Measurements from ENCODE around the gene ZNF561. TPM values are rescaled to one million over a fixed set of nuclear protein-coding genes. Genes with fewer than 3 reads are reported as not detected.

ZNF561 gene
- total and polyA plus RNA-seq, 10 of the 15 experiments (the other 5 are each of a cell fraction or from before 2014, with no cell fraction given): 12.8 to 38.2 (median 22.2) TPM

DNA sequence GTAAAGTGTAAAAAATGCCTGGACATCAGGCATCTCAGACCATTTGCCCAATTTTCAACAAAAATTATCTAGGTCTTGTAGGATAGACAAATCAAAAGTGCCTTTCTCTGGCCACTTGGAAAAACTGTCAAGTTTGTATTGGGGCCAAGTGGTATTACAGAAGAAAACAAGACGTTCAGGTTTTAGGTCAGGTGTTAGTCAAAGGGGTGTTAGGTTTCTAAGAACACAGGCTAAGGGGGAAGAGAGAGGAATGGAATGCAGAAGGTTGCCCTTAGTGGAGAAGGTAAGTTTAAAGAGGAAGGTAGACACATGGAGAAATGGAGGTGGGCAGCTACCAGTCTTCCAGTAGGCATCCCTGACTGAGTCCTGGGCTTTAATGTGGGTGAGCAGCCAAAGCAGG, 19.9 kb upstream of the ZNF561 start:
- ChIA-PET RAD21 (ENCODE audit: unreplicated experiment) (no interaction called here), CTCF (no interaction called here), SMC1A (ENCODE audit: uncharacterized antibody, unreplicated experiment) (no interaction called here), POLR2A (no interaction called here)
- no TSS peak for BruUV-seq (replicated peaks)
- no peaks in the 10 kb centered on the region for H3K36me3 ChIP-seq (ENCODE audit: control insufficient read depth in 2 of 2, insufficient read depth in 2 of 2, low read length in 1 of 2)
- H4K20me1 ChIP-seq (ENCODE audit: control insufficient read depth, insufficient read depth): no peaks in the 10 kb centered on the region
- no peaks in the 10 kb centered on the region; the same call in 1 of the 3 replicates for H3K9me3 ChIP-seq (replicated peaks; ENCODE audit: control insufficient read depth, insufficient read depth, low read length)
- no peak overlapping the region for H3K4me2 ChIP-seq (ENCODE audit: control insufficient read depth, insufficient read depth)
- no peaks in the 10 kb centered on the region for H3K79me2 ChIP-seq (ENCODE audit: control insufficient read depth, insufficient read depth, low read length)
- in situ Hi-C loops (cut with MboI) (no loop called here), intact Hi-C loops (cut with micrococcal nuclease; ENCODE audit: unreplicated experiment) (no loop called here)
- no peaks in the 10 kb centered on the region for H3K4me1 ChIP-seq (ENCODE audit: control insufficient read depth, insufficient read depth, low read length)
- ATAC-seq (no peak), DNase-seq (ENCODE audit: low read depth, low spot score) (no peak), FAIRE-seq (no peak)
- WGBS (ENCODE audit: insufficient coverage, insufficient replicate concordance, low lambda C conversion rate, missing lambda C conversion rate): 47% methylated on average over 1 of the region's 1 CpG
- H3K4me3 ChIP-seq: no peak overlapping the region
- H3K9ac ChIP-seq (ENCODE audit: control insufficient read depth, insufficient read depth, low read length): no peak overlapping the region
- no peak overlapping the region for H3K27ac ChIP-seq (ENCODE audit: control insufficient read depth, insufficient read depth)
- no peak for TF ChIP-seq SREBF1 (IDR thresholded peaks at IDR 0.05; ENCODE audit: low read length)
- H2AFZ ChIP-seq (ENCODE audit: control insufficient read depth, low read depth, low read length): no peak overlapping the region
- H3K27me3 ChIP-seq (replicated peaks in 1 of 2; ENCODE audit: control insufficient read depth in 2 of 2, insufficient read depth in 2 of 2, low read length in 1 of 2): no peaks in the 10 kb centered on the region

DNA sequence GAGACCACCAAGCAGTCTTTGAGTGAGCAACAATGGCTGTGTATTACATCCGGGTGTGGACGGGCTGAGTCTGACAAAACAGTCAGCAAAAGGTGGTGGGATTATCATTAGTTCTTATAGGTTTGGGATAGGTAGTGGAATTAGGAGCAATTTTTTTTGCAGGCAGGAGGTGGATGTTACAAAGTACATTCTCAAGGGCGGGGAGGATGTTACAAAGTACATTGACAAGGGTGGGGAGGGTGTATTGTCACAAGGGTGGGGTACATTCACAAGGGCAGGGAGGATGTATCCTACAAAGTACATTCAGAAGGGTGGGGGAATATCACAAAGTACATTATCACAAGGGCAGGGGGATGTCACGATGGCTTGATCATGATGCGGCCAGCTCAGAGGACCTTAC, 15.0 kb upstream of the ZNF561 start:
- Histone ChIP-seq H3K4me3 (no peak overlapping the region), H3K4me1 (ENCODE audit: control insufficient read depth, insufficient read depth, low read length) (no peaks in the 10 kb centered on the region), H2AFZ (ENCODE audit: control insufficient read depth, low read depth, low read length) (no peak overlapping the region), H3K9ac (ENCODE audit: control insufficient read depth, insufficient read depth, low read length) (no peak overlapping the region), H3K27me3 (replicated peaks in 1 of 2; ENCODE audit: control insufficient read depth in 2 of 2, insufficient read depth in 2 of 2, low read length in 1 of 2) (no peaks in the 10 kb centered on the region), H3K79me2 (ENCODE audit: control insufficient read depth, insufficient read depth, low read length) (no peaks in the 10 kb centered on the region), H3K4me2 (ENCODE audit: control insufficient read depth, insufficient read depth) (no peak overlapping the region), H3K36me3 (ENCODE audit: control insufficient read depth in 2 of 2, insufficient read depth in 2 of 2, low read length in 1 of 2) (no peaks in the 10 kb centered on the region), H3K27ac (ENCODE audit: control insufficient read depth, insufficient read depth) (no peak overlapping the region), H3K9me3 (replicated peaks; ENCODE audit: control insufficient read depth, insufficient read depth, low read length) (no peaks in the 10 kb centered on the region; the same call in 2 of the 3 replicates), H4K20me1 (ENCODE audit: control insufficient read depth, insufficient read depth) (no peaks in the 10 kb centered on the region)
- DNase-seq (ENCODE audit: low read depth, low spot score) (no peak), FAIRE-seq (no peak), ATAC-seq (no peak)
- in situ Hi-C loops (cut with MboI) (no loop called here), intact Hi-C loops (cut with micrococcal nuclease; ENCODE audit: unreplicated experiment) (no loop called here)
- POLR2A ChIA-PET: no interaction called here
- RAD21 ChIA-PET (ENCODE audit: unreplicated experiment): no interaction called here
- TF ChIP-seq, protein P1, sequence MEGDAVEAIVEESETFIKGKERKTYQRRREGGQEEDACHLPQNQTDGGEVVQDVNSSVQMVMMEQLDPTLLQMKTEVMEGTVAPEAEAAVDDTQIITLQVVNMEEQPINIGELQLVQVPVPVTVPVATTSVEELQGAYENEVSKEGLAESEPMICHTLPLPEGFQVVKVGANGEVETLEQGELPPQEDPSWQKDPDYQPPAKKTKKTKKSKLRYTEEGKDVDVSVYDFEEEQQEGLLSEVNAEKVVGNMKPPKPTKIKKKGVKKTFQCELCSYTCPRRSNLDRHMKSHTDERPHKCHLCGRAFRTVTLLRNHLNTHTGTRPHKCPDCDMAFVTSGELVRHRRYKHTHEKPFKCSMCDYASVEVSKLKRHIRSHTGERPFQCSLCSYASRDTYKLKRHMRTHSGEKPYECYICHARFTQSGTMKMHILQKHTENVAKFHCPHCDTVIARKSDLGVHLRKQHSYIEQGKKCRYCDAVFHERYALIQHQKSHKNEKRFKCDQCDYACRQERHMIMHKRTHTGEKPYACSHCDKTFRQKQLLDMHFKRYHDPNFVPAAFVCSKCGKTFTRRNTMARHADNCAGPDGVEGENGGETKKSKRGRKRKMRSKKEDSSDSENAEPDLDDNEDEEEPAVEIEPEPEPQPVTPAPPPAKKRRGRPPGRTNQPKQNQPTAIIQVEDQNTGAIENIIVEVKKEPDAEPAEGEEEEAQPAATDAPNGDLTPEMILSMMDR (IDR thresholded peaks at IDR 0.05 in 2 of 3, conservative IDR thresholded peaks at IDR 0.05 in 1 of 3; ENCODE audit: control insufficient read depth in 2 of 3, extremely low read depth in 1 of 3, insufficient read depth in 1 of 3, low read depth in 3 of 3, low read length in 3 of 3): no peak
- no peak for TF ChIP-seq RELA (IDR thresholded peaks at IDR 0.05; ENCODE audit: borderline replicate concordance, partially characterized antibody)
- no peak for TF ChIP-seq SP1 (IDR thresholded peaks at IDR 0.05; ENCODE audit: low read depth, low read length)
- no peak for TF ChIP-seq JUND (IDR thresholded peaks at IDR 0.05; ENCODE audit: low read depth, low read length)
- TF ChIP-seq, protein P2, sequence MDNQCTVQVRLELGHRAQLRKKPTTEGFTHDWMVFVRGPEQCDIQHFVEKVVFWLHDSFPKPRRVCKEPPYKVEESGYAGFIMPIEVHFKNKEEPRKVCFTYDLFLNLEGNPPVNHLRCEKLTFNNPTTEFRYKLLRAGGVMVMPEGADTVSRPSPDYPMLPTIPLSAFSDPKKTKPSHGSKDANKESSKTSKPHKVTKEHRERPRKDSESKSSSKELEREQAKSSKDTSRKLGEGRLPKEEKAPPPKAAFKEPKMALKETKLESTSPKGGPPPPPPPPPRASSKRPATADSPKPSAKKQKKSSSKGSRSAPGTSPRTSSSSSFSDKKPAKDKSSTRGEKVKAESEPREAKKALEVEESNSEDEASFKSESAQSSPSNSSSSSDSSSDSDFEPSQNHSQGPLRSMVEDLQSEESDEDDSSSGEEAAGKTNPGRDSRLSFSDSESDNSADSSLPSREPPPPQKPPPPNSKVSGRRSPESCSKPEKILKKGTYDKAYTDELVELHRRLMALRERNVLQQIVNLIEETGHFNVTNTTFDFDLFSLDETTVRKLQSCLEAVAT (IDR thresholded peaks at IDR 0.05): no peak
- TF ChIP-seq REST (IDR thresholded peaks at IDR 0.05; ENCODE audit: low read depth, low read length): no peak
- TF ChIP-seq IKZF2 (IDR thresholded peaks at IDR 0.05): no peak
- TF ChIP-seq NFIC (IDR thresholded peaks at IDR 0.05; ENCODE audit: low read depth, low read length): no peak
- no peak for TF ChIP-seq KDM1A (IDR thresholded peaks at IDR 0.05; ENCODE audit: borderline replicate concordance)
- WGBS (ENCODE audit: insufficient coverage, insufficient replicate concordance, low lambda C conversion rate, missing lambda C conversion rate): 96% methylated on average over 5 of the region's 5 CpGs
- SMC1A ChIA-PET (ENCODE audit: uncharacterized antibody, unreplicated experiment): no interaction called here
- no TSS peak for BruUV-seq (replicated peaks)
- CTCF ChIA-PET: interaction anchor here (0.7 kb wide), 1 partner anchor 21 kb away, joined by 3 read pairs; no protein-coding TSS in a partner anchor

Measured in GM12878 (cell line).